Upper lobe of left lung (tissue), 6 donors: ENCODE results near the gene TRIP6. TPM values are rescaled to one million over a fixed set of nuclear protein-coding genes. Genes with fewer than 3 reads are reported as not detected.
"Not testable (repeated sequence)": the region's sequence is repeated elsewhere in the genome, so short reads cannot be mapped to it uniquely, and the experiment has no call there.

ENCODE experiments used
- ATAC-seq, 2 donors: fragments of 200-7000 bp; cut with Tn5 transposase; one replicate each; pipeline ENCODE4 v1.9.1; 2022; ENCODE audit warnings: mild to moderate bottlenecking in 2 of 2, moderate library complexity in 2 of 2; ENCODE audit not compliant: low FRiP score in 2 of 2
- DNase-seq, 2 donors: peaks; one replicate each; pipeline ENCODE4 v3.0.0-alpha.2; 2019 to 2020
- H3K27ac ChIP-seq, 4 donors: fragments of 200-600 bp; sonication (generic); one replicate each; pipeline ENCODE4 v1.5.1; 2016 to 2019
- H3K27me3 ChIP-seq, 4 donors: fragments of 200-600 bp; sonication (generic); one replicate each; pipeline ENCODE4 v1.5.1; 2017 to 2019
- H3K36me3 ChIP-seq, 4 donors: fragments of 200-600 bp; sonication (generic); one replicate each; pipeline ENCODE4 v1.5.1; 2016 to 2019
- H3K4me1 ChIP-seq, 4 donors: fragments of 200-600 bp; sonication (generic); one replicate each; pipeline ENCODE4 v1.5.1; 2018 to 2019
- H3K4me3 ChIP-seq, 4 donors: fragments of 200-600 bp; sonication (generic); one replicate each; pipeline ENCODE4 v1.5.1; 2017 to 2019; ENCODE audit warnings: mild to moderate bottlenecking in 2 of 4, moderate library complexity in 1 of 4
- H3K9me3 ChIP-seq, 4 donors: fragments of 200-600 bp; sonication (generic); one replicate each; pipeline ENCODE4 v1.5.1; 2018 to 2019
- EP300 ChIP-seq, 4 donors: sonication (generic); formaldehyde crosslinking; IDR thresholded peaks; one replicate each; pipeline ENCODE4 v1.5.1; 2017; ENCODE audit warnings: antibody characterized with exemption in 4 of 4, control low read depth in 2 of 4
- POLR2A ChIP-seq, 4 donors: fragments of 450-650 bp; IDR thresholded peaks; one replicate each; pipeline ENCODE4 v1.5.1; 2016 to 2017; ENCODE audit warnings: antibody characterized with exemption in 4 of 4, mild to moderate bottlenecking in 2 of 4
- POLR2AphosphoS5 ChIP-seq, 2 donors: sonication (generic); formaldehyde crosslinking; IDR thresholded peaks; one replicate each; pipeline ENCODE4 v1.5.1; 2017; ENCODE audit warnings: antibody characterized with exemption in 2 of 2
- WGBS, 2 donors: methylation state at CpG; one replicate each; pipeline ENCODE4 v1.1.5; 2017 to 2018; 5-methylcytosine and 5-hydroxymethylcytosine counted together
- total RNA-seq, 6 donors: library from RNA; depleted of rRNA in 4 of 6; stranded (reverse); fragments of >200 nt in 4 of 6; gene quantifications; one replicate each; pipeline versions ENCODE4 v1.1.0 to v1.2.1, GENCODE V29; 2016 to 2021
- TF ChIP-seq, protein P1 (sequence below), 6 experiments: fragments of 450-650 bp in 4 of 6; fragments of 200-600 bp in 2 of 6; sonication (generic) in 2 of 6; IDR thresholded peaks; one replicate each; pipeline ENCODE4 v1.5.1; 2016 to 2019; ENCODE audit warnings: antibody characterized with exemption in 6 of 6
- donor health status: DM: no; HTN: no; CAD: no; lungs with moderate emphysema.
- donor health status: DM: no; HTN: yes; CAD: no; lungs with severe emphysema.

Gene TRIP6
- total RNA-seq, 6 donors from 2014 or later = 17.8 to 74.3 (median 67.3) TPM

DNA sequence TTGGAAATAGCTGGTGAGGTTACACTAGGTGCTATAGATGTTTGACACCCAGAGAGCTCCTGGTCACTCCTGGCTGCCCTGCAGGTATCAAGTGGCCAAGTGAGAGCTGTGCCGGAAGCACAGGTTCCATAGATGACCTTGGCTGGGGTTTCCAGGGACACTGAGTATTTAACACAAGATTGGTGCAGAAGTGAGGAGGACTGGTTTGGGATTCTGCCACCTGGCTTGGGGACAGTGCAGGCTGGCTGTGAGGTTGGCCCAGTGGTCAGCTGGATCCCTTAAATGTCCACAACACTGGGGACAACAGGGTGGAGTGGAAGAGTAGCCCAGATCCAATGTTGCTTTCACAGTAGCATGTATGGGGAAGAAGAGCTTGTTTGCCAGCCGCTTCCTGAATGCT is 33.8 kb downstream of the TRIP6 start:
- Histone ChIP-seq H3K4me3 (no peak overlapping the region), H3K4me1 (peaks cover 9 to 14% (median 12%) of the 10 kb centered on the region in 4 donors), H3K36me3 (no peaks in the 10 kb centered on the region), H3K9me3 (no peaks in the 10 kb centered on the region), H3K27ac (no peak overlapping the region), H3K27me3 (peaks cover 0 to 15% (median 9%) of the 10 kb centered on the region in 4 donors)
- ATAC-seq (no peak), DNase-seq (peak in 1 of 2 donors; percentile 38)
- TF ChIP-seq POLR2AphosphoS5 (IDR thresholded peaks at IDR 0.05) (no peak), POLR2A (IDR thresholded peaks at IDR 0.05) (no peak), EP300 (IDR thresholded peaks at IDR 0.05) (no peak)
- TF ChIP-seq, protein P1, sequence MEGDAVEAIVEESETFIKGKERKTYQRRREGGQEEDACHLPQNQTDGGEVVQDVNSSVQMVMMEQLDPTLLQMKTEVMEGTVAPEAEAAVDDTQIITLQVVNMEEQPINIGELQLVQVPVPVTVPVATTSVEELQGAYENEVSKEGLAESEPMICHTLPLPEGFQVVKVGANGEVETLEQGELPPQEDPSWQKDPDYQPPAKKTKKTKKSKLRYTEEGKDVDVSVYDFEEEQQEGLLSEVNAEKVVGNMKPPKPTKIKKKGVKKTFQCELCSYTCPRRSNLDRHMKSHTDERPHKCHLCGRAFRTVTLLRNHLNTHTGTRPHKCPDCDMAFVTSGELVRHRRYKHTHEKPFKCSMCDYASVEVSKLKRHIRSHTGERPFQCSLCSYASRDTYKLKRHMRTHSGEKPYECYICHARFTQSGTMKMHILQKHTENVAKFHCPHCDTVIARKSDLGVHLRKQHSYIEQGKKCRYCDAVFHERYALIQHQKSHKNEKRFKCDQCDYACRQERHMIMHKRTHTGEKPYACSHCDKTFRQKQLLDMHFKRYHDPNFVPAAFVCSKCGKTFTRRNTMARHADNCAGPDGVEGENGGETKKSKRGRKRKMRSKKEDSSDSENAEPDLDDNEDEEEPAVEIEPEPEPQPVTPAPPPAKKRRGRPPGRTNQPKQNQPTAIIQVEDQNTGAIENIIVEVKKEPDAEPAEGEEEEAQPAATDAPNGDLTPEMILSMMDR (IDR thresholded peaks at IDR 0.05) = no peak
- 77 to 82% methylated on average over 2 of the region's 2 CpGs for WGBS, 2 donors

DNA sequence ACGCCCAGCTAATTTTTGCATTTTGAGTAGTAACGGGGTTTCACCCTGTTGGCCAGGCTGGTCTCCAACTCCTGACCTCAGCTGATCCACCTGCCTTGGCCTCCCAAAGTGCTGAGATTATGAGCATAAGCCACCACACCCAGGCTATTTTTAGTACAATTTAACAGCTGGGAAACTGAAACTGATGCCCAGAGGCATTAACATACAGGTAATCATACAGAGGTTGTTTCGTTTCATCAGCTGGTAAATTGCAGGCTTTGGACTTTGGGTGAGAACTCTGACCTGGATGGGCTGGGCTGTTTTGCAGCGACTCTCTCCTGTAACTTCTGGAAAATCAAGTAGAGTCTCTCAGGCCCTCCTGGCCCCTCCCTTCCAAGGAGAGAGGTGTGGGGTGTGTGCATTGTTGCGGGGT is 34.7 kb downstream of the TRIP6 start:
- Histone ChIP-seq H3K36me3 (no peaks in the 10 kb centered on the region), H3K27ac (no peak overlapping the region), H3K4me3 (no peak overlapping the region), H3K27me3 (peaks cover 0 to 7% (median 3%) of the 10 kb centered on the region in 4 donors), H3K9me3 (no peaks in the 10 kb centered on the region), H3K4me1 (peaks cover 0 to 5% (median 4%) of the 10 kb centered on the region in 4 donors)
- no peak for ATAC-seq
- DNase-seq = no peak
- TF ChIP-seq, protein P1 (IDR thresholded peaks at IDR 0.05) = no peak
- TF ChIP-seq EP300 (IDR thresholded peaks at IDR 0.05) = no peak
- 81 to 82% methylated on average over 4 to 5 of the region's 5 CpGs for WGBS, 2 donors

DNA sequence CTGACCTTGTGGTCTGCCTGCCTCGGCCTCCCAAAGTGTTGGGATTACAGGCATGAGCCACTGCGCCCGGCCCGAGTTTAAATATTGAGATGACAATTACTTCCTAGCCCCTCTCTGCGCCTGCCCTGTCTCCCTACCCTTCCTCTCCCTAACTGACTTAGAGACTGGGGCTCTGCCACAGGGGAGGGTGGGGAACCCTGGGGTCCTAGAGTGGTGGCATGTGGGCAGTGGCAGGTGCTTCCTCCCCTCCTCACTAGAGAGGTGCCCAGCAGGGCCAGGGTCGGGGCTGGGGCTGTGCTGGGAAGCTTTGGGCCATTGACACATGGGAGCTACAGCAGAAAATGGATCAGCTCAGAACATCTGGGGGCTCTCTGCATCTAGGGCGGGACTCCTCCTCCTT is 35.5 kb downstream of the TRIP6 start:
- no peaks in the 10 kb centered on the region for H3K9me3 ChIP-seq
- peaks cover 0 to 4% (median 0%) of the 10 kb centered on the region in 4 donors for H3K27me3 ChIP-seq
- no peak overlapping the region for H3K4me3 ChIP-seq
- peak in 1 of 2 donors; percentile 57 for ATAC-seq
- WGBS, 2 donors = 86 to 90% methylated on average over 7 of the region's 7 CpGs
- no peaks in the 10 kb centered on the region for H3K36me3 ChIP-seq
- peak in 1 of 2 donors; percentile 42 for DNase-seq
- TF ChIP-seq POLR2A (IDR thresholded peaks at IDR 0.05) = no peak
- TF ChIP-seq, protein P1 (IDR thresholded peaks at IDR 0.05) = no peak
- TF ChIP-seq POLR2AphosphoS5 (IDR thresholded peaks at IDR 0.05) = no peak
- no peak for TF ChIP-seq EP300 (IDR thresholded peaks at IDR 0.05)
- no peak overlapping the region for H3K27ac ChIP-seq
- no peaks in the 10 kb centered on the region for H3K4me1 ChIP-seq

DNA sequence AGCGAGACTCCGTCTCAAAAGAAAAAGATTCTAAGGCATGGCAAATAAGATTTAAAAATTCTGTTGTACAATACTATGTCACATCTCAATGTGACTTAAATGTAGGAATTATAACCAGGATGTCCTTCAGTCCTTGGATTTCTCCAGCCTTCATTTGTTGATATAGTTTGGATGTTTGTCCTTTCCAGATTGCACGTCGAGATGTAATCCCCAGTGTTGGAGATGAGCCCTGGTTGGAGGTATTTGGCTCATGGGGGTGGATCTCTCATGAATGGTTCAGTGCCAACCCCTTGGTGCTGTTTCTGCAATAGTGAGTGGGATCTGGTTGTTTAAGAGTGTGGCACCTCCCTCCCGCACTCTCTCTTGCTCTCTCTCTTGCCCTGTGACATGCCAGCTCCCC is 41.3 kb downstream of the TRIP6 start:
- Histone ChIP-seq H3K9me3 (no peaks in the 10 kb centered on the region), H3K4me1 (no peaks in the 10 kb centered on the region), H3K36me3 (no peaks in the 10 kb centered on the region), H3K27me3 (no peaks in the 10 kb centered on the region), H3K4me3 (no peak overlapping the region), H3K27ac (no peak overlapping the region)
- ATAC-seq (no peak), DNase-seq (no peak)
- no peak for TF ChIP-seq POLR2A (IDR thresholded peaks at IDR 0.05)
- TF ChIP-seq EP300 (IDR thresholded peaks at IDR 0.05) = no peak
- TF ChIP-seq, protein P1 (IDR thresholded peaks at IDR 0.05) = no peak
- TF ChIP-seq POLR2AphosphoS5 (IDR thresholded peaks at IDR 0.05) = no peak
- 94 to 97% methylated on average over 5 of the region's 5 CpGs for WGBS, 2 donors

DNA sequence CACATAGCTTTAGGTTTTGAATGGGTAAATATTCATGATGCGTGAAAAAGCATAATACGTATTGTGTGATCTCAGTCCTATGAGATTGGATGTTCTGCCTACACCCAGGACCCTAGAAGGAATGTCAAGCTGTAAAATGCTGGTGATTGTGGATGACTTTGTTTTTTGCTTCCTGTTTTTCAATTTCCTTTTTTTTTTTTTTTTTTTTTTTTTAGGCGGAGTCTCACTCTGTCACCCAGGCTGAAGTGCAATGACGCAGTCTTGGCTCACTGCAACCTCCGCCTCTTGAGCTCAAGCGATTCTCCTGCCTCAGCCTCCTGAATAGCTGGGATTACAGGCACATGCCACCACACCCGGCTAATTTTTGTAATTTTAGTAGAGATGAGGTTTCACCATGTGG is 43.3 kb downstream of the TRIP6 start:
- H3K4me1 ChIP-seq, H3K27ac ChIP-seq, H3K36me3 ChIP-seq, H3K9me3 ChIP-seq, H3K4me3 ChIP-seq, DNase-seq, H3K27me3 ChIP-seq: not testable (repeated sequence)
- ATAC-seq = peak in 1 of 2 donors; percentile 59
- 76 to 86% methylated on average over 3 to 7 of the region's 7 CpGs for WGBS, 2 donors
